Gastrocnemius medialis (tissue), 4 donors: Measurements from ENCODE around the gene CST4.

ENCODE experiments used
- POLR2A ChIP-seq, 2 donors: fragments of 450-650 bp; IDR thresholded peaks; one replicate each; pipeline ENCODE4 v1.6.1; 2017; ENCODE audit warnings: antibody characterized with exemption in 2 of 2, mild to moderate bottlenecking in 2 of 2, moderate library complexity in 2 of 2
- TF ChIP-seq, protein P1 (sequence below), 5 experiments: fragments of 450-650 bp in 3 of 5; fragments of 200-600 bp in 2 of 5; sonication (generic) in 2 of 5; IDR thresholded peaks in 4 of 5; conservative IDR thresholded peaks in 1 of 5; 1 replicate in 4 of 5; 2 replicates in 1 of 5; pipeline ENCODE4 v1.5.1; 2016 to 2019; ENCODE audit warnings: antibody characterized with exemption in 5 of 5, mild to moderate bottlenecking in 3 of 5, moderate library complexity in 3 of 5

DNA sequence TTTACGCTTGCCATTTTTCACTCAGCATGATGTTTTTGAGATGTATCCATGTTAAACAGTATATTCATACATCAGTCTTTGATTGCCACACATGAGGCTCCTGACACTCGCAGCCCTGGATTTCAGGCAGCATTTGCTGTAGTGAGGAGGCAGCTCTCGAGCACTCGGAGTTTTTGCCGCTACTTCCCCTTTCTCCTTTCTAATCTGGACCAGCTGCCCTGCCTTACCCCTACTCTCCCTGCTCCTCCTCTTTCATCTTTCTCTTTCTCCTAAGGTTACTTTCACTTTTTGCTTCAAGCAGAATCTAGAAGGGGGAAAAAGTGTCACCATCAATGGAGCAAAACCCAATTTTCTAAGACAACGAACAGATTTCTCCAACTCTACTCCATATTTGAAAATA lies 45.2 kb downstream of the CST4 start:
- TF ChIP-seq, protein P1, sequence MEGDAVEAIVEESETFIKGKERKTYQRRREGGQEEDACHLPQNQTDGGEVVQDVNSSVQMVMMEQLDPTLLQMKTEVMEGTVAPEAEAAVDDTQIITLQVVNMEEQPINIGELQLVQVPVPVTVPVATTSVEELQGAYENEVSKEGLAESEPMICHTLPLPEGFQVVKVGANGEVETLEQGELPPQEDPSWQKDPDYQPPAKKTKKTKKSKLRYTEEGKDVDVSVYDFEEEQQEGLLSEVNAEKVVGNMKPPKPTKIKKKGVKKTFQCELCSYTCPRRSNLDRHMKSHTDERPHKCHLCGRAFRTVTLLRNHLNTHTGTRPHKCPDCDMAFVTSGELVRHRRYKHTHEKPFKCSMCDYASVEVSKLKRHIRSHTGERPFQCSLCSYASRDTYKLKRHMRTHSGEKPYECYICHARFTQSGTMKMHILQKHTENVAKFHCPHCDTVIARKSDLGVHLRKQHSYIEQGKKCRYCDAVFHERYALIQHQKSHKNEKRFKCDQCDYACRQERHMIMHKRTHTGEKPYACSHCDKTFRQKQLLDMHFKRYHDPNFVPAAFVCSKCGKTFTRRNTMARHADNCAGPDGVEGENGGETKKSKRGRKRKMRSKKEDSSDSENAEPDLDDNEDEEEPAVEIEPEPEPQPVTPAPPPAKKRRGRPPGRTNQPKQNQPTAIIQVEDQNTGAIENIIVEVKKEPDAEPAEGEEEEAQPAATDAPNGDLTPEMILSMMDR (IDR thresholded peaks at IDR 0.05 in 4 of 5, conservative IDR thresholded peaks at IDR 0.05 in 1 of 5): no peak
- no peak for TF ChIP-seq POLR2A (IDR thresholded peaks at IDR 0.05)
